ENCODE results near the gene ARID1B. TPM values are rescaled to one million over a fixed set of nuclear protein-coding genes. Genes with fewer than 3 reads are reported as not detected.

The ARID1B gene
- total RNA-seq, 2 donors from 2014 or later = 43.9 to 44.6 TPM

GRCh38 chr6:157029980-157030690 is 253.0 kb downstream of the ARID1B start:
- TF ChIP-seq CTCF (IDR thresholded peaks at IDR 0.05) = no peak
- Histone ChIP-seq H3K4me1 (peaks cover 0 to 23% of the 10 kb centered on the region in 2 donors), H3K4me3 (no peak overlapping the region), H3K36me3 (no peaks in the 10 kb centered on the region), H3K9me3 (peaks cover 0 to 7% of the 10 kb centered on the region in 2 donors), H3K27ac (no peak overlapping the region), H3K27me3 (no peaks in the 10 kb centered on the region)
- DNase-seq (ENCODE audit: low spot score) = no peak

GRCh38 chr6:157030755-157031154 is 253.6 kb downstream of the ARID1B start:
- no peak for DNase-seq (ENCODE audit: low spot score)
- no peaks in the 10 kb centered on the region for H3K27me3 ChIP-seq
- TF ChIP-seq CTCF (IDR thresholded peaks at IDR 0.05) = no peak
- no peak overlapping the region for H3K27ac ChIP-seq
- H3K4me1 ChIP-seq = peaks cover 0 to 28% of the 10 kb centered on the region in 2 donors
- H3K9me3 ChIP-seq = peaks cover 0 to 2% of the 10 kb centered on the region in 2 donors
- no peak overlapping the region for H3K4me3 ChIP-seq
- H3K36me3 ChIP-seq = no peaks in the 10 kb centered on the region

- peak overlapping the region in 1 of 2 donors; percentile 43 for H3K27ac ChIP-seq
- H3K4me1 ChIP-seq = peaks cover 0 to 42% of the 10 kb centered on the region in 2 donors
- no peak for TF ChIP-seq CTCF (IDR thresholded peaks at IDR 0.05)
- no peak for DNase-seq (ENCODE audit: low spot score)
- peak overlapping the region in 1 of 2 donors; percentile 36 for H3K4me3 ChIP-seq
- no peaks in the 10 kb centered on the region for H3K9me3 ChIP-seq
- H3K27me3 ChIP-seq = no peaks in the 10 kb centered on the region
- H3K36me3 ChIP-seq = no peaks in the 10 kb centered on the region
Observed at GRCh38 chr6:157032923-157033322, 255.7 kb downstream of the ARID1B start.

GRCh38 chr6:157033428-157034140 is 256.4 kb downstream of the ARID1B start:
- H3K27me3 ChIP-seq = no peaks in the 10 kb centered on the region
- no peak for TF ChIP-seq CTCF (IDR thresholded peaks at IDR 0.05)
- DNase-seq (ENCODE audit: low spot score) = no peak
- H3K36me3 ChIP-seq = no peaks in the 10 kb centered on the region
- peak overlapping the region; percentile 6 to 43 for H3K27ac ChIP-seq
- no peaks in the 10 kb centered on the region for H3K9me3 ChIP-seq
- H3K4me1 ChIP-seq = peaks cover 0 to 42% of the 10 kb centered on the region in 2 donors
- H3K4me3 ChIP-seq = peak overlapping the region in 1 of 2 donors; percentile 36

- Histone ChIP-seq H3K27ac (no peak overlapping the region), H3K4me1 (peaks cover 0 to 42% of the 10 kb centered on the region in 2 donors)
- TF ChIP-seq CTCF (IDR thresholded peaks at IDR 0.05) = peak; percentile 55 to 72
Observed at GRCh38 chr6:157034436-157035230, 257.5 kb downstream of the ARID1B start.

More at GRCh38 chr6:157034436-157035230, 257.5 kb downstream of the ARID1B start:
- Histone ChIP-seq H3K27me3 (no peaks in the 10 kb centered on the region), H3K4me3 (no peak overlapping the region), H3K36me3 (no peaks in the 10 kb centered on the region), H3K9me3 (no peaks in the 10 kb centered on the region)
- no peak for DNase-seq (ENCODE audit: low spot score)
